ENCODE results near the gene SORCS1.
A peak's percentile ranks its signal among the peaks of the same experiment; 100 is the strongest.

SORCS1 gene

GRCh38 chr10:106540645-106541044 lies 623.9 kb downstream of the SORCS1 start:
- DNase-seq (ENCODE audit: low spot score) = no peak

DNA sequence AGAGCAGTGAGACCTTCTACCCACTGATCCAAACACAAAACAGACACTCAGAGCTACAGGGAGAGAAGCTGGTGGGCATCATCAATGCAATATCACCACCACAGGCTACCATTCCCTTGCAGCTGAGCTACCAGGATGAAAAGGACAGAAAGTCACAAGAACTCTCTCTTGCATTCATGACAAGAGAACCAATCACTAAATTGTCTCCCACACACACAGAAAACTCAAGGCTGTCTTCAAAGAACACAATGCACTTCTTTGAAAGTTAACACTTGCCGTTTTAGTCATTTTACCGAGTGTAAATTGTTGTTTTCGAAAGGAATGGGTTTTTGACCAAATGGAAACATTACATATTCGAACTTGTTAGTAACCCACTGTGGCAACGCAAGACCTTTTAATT lies 626.6 kb downstream of the SORCS1 start:
- DNase-seq (ENCODE audit: low spot score) = peak; percentile 62

DNA sequence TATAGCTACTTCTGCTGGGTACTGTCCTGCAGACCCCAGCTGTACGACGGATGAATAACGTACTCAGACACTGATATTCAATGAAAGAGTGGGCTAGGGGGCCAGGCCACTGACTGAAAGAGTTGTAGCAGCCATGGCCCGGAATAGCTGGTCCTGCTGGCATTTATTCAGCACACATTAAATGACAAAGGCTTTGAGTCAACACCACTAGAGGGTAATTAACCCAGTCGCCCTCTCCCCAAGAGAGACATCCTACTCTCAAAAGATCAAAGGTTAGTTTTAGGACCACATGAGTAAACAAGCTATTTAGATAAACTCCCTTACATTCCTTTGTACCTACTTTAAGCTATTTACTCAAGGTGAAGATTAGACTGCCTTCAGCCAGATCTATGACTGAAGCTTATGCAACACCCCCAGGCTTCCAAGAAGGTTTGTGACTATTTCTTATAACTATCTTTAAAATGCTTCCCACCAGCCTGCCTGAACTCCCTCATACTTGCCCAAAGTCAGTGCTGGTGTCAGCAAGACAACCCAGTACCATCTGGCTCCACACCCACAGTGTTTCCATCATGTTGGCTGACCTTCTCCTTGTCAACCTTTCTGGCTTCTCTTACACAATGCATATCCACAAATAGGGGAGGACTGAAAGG lies 629.1 kb downstream of the SORCS1 start:
- no peak for DNase-seq (ENCODE audit: low spot score)

DNA sequence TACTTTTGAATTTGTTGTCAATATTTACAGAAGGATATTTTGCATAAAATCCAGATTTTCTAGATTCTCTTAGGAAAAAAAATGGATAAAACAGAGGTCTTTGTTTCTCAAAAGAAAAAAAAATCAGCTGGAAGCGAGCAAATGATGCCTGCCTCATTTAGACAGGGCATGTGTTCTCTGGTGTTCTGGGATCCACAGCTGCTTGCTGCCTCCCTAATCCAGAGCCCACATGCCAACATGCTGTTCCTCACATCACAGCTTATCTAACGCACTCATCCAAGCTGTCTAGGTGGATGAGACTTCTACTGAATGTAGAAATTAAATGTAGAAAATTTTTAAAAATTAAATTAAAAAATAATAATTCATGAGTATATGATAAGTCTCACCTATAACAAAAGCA lies 630.1 kb downstream of the SORCS1 start:
- DNase-seq (ENCODE audit: low spot score) = peak; percentile 39

GRCh38 chr10:106528702-106529101 lies 635.8 kb downstream of the SORCS1 start:
- DNase-seq (ENCODE audit: low spot score) = no peak

DNA sequence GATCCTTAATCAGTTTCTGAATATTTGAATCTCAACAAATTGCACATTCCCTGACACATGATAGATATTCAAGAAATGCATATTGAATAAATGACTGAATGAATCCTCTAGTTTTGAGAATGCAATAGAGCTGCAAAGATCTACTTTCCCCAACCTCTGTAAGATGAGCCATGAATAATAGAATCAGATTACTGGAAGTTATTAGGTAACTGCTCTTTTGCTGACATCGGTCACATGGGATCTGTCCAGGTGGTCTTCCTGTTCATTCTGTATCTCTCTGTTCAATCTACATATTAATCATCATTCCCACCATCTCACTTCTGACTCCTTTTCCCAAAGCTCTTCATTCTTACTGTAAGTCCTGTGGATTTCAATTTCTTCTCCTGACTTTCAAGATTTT lies 638.7 kb downstream of the SORCS1 start:
- DNase-seq (ENCODE audit: low spot score) = no peak

Data from pons (tissue), 1 donor.